Ramos (cell line): ENCODE measurements around the gene SDC4.

ENCODE experiments used
- in situ Hi-C: fragments of 300-500 bp; cut with MboI; formaldehyde crosslinking; loops from one replicate; pipeline ENCODE4 v1.14.3; 2022; ENCODE audit warnings: low sequenced_read_pairs; ENCODE audit not compliant: unreplicated experiment

The SDC4 gene, protein sequence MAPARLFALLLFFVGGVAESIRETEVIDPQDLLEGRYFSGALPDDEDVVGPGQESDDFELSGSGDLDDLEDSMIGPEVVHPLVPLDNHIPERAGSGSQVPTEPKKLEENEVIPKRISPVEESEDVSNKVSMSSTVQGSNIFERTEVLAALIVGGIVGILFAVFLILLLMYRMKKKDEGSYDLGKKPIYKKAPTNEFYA

DNA sequence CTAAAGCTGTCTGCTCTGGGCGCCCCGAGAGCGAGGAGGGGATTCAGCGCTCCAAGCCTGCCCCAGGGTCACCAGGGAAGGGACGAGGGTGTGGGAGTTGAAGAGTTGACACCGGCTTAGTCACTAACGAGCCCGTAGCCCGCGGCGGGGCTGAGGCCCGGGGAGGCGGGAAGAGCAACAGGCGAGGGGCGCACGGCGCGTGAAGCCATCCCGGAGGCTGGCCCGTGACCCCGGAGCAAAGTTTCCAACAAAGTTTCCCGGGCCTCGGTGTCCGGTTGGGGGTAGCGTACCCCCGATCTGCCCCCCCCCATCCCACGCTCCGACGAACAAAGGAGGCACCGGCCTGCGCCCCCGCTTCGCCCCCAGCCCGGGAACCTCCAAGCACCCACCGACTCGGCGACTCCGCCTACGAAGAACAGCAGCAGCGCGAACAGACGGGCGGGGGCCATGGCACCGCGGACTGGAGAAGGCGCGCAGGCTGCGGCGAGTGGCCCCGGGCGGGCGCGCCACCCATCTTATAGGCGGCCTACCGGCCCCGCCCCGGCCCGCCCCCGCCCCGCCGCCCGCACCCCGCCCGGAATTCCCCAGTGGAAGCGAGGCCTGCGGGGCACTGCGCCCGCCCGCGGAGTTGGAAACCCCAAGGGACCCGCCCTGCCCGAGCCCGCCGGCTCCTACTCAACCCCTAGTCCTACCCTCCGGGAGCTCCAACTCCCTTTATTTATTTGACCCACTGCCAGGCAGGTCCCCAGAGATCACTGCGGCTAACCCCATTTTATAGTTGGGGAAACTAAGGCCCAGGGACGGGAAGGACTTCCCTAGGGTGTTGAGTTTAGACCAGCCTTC, at the start of gene SDC4:
Gene SDC4, minus strand, starts transcription at position 489 of the 843 bp plus-strand sequence. Its CDS starts 40 bp downstream, at position 449.
- in situ Hi-C loops, result no loop called here

DNA sequence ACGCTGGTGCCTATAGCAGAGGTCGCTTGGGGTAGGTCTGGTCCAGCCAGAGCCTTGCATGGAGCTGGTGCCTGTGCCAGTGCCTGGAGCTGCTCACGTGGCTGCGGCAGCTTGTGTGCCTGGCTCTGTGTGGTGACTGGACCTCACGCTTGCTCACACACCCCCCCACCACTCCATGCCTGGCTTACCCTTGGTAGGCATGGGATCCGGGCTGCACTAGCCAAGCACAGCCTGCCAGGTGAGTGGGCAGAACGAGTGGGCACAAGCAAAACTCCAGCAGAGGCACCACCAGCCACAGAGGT, 46.8 kb upstream of the SDC4 start:
- in situ Hi-C loops, result no loop called here

DNA sequence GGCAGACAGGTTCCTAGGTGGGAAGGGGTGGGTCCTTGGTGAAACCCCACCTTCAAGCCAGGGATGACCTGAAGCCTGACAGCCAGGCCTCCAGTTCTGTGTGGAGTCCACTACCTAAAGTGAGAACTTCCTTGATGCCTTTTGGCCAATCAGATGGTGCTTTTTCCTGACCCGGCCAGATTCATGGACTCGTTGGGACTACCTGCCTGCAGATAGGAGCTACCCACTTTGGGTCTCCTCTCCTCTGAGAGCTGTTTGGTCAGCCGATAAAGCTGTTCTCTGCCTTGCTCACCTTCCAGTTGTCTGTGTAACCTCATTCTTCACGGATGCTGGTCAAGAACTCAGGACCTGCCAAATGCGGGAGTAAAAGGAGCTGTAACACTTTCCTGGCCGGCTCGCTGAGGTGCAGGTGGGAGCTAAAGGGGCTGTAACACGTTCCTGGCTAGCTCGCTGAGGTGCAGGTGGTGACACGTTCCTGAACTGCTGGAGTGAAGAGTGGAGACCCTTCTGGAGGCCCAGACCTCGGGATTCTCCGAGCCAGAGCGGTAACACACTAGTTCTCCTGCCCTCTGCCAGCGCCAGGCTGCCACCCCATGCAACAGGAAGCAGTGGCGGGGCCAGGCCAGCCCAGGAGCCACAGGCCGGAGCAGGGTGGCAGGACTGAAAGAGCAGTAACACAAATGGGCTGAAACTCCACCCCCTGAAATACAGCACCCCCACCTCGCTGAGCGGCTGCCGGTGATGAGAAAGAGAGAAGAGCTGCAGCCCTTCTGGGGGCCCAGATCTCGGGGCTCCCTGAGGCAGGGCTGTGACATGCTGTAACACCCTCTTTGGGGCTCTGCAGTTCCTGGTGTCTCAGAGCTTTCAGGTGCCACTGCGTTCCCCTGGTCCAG, 46.2 kb upstream of the SDC4 start:
- in situ Hi-C loops, result no loop called here

DNA sequence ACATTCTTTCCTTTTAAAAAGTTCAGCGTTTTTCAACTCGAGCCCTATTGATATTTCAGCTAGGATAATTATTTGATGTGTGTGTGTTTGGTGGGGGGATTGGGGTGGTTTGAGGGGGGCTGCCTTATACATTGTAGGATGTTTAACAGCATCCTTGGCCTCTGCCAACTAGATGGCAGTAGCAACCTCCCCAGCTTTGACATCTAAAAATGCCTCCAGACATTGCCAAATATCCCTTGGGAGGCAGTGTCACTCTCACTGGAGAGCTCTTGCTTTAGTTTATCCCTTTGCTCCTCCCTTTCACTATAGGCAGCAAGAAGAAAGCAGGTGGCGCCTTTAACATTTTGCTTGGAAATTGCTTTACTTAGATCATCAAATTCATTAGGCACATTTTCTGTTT, 44.5 kb upstream of the SDC4 start:
- in situ Hi-C loops, result no loop called here

DNA sequence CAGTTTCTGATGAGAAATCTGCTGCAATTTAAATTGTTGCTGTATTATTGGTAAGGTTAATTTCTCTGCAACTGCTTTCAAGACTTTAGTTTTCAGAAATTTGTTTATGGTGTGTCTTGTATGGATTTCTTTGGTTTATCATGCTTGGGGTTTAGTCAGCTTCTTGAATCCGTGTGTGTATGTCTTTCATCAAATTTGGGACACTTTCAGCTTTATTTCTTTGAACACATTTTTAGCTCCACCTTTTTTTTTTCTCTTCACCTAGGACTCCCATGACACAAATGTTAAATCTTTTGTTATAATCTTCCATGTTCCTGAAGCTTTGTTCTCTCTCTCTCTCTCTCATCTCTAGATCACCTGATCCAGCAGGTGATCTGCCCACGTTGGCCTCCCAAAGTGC, 43.3 kb upstream of the SDC4 start:
- in situ Hi-C loops, result no loop called here

DNA sequence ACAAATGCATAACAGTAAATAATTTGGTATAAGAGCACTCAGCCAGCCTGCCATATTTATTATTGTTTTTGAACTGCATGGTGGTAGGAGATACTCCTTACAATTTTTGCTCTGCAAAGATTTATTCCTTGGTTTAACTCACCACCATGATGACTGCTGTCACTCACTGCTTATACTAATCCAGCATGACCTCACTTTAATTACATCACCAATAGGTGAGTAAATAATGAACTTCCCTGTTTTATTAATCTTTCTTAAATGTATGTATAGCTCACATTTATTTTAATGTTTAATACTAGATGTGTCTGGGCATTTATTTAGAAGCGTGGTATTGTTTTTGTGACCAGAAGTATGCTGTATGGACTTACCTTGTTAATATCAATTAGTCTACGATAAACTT, 42.7 kb upstream of the SDC4 start:
- in situ Hi-C loops, result no loop called here

DNA sequence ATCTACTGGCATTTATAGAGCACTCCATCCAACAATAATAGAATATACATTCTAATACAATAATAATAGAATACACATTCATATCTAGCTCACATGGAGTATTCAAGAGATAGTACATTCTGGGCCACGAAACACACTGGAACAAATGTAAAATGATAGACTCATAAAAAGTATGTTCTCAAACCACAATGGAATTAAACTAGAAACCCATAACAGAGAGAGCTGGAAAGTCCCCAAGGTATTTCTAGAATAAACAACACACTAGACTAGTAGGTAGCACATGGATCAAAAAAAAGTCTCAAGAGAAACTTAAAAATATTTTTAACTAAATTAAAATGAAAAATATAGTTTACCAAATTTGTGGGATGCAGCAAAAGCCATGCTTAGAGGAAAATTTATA, 39.0 kb upstream of the SDC4 start:
- in situ Hi-C loops, result no loop called here

DNA sequence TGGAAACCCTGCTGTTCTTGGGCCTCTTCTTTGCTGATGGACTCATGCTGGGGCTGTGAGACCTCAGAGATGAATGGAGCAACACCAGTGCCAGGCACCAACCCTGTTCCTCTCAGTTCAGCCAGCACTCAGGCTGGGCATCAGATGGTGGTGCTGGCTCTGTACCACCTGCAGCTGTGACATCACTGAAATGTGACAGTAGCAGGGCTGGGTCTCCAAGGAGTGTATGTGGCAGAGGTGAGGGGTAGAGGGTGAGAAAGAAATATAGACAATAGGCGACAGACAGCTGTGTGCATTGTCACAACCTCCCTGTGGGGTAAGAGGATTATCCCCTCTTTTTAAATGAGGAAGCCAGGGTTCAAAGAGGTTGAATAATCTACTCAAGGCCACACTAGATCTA, 30.0 kb upstream of the SDC4 start, which contains the start of gene TP53TG5:
Gene TP53TG5, minus strand, starts transcription at position 135 of the 400 bp plus-strand sequence. Its CDS starts 89 bp downstream, at position 46.
- in situ Hi-C loops, result no loop called here

DNA sequence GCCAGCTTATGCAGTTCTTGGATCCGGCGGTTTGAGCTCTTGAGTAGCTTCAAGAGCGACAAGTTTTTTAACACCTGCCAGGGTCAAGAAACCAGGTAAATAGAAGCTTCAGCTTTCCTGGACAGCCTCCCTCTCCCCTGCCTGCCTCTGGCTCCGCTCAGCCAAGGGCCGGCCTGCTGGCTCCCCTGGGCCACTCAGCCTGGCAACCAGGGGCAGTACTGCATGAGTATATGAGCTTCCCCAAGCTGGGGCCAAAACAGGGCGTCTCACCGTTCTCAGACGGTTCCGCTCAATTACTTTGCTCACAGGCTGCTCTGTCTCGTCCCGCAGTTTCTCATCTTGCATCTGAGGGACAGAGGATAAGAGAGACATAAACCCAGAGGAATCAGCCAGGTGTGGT, 29.0 kb upstream of the SDC4 start:
- in situ Hi-C loops, result no loop called here

DNA sequence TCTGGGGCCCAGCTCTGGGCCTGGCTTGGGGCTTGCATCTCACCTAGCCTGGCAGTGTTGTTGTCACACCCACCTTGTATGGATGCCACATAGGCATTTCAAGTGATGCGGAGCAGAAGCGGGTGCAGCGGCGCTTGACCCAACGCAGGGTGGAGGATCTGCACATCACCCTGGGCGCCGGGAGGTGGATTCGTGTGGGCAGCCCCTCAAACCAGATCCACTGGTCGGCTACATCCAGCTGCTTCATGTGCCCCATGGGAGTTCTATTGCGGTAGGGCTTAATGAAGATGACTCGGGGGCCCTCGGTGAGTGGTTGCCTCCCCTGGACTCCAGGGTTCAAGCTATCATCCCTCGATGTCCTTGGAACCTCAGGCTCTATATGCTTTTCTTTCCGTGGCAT, 26.7 kb upstream of the SDC4 start:
- in situ Hi-C loops, result loop anchor here (5.0 kb wide), 1 partner anchor 62 kb away; no protein-coding TSS in a partner anchor

DNA sequence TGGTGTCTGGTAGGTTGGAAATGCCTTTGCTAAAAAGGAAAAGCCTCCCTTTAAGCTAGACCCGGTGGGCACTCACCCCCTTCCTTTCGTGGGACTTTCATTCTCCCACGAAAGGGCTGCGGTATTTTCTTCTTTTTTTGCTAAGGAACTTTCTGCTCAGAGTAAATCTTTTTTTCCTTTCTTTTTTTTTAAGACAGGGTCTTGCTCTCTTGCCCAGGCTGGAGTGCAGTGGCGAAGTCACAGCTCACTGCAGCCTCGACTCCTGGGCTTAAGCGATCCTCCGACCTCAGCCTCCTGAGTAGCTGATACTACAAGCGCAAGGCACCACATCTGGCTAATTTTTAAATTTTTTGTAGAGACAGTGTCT, 25.9 kb upstream of the SDC4 start:
- in situ Hi-C loops, result loop anchor here (5.0 kb wide), 1 partner anchor 63 kb away; no protein-coding TSS in a partner anchor

DNA sequence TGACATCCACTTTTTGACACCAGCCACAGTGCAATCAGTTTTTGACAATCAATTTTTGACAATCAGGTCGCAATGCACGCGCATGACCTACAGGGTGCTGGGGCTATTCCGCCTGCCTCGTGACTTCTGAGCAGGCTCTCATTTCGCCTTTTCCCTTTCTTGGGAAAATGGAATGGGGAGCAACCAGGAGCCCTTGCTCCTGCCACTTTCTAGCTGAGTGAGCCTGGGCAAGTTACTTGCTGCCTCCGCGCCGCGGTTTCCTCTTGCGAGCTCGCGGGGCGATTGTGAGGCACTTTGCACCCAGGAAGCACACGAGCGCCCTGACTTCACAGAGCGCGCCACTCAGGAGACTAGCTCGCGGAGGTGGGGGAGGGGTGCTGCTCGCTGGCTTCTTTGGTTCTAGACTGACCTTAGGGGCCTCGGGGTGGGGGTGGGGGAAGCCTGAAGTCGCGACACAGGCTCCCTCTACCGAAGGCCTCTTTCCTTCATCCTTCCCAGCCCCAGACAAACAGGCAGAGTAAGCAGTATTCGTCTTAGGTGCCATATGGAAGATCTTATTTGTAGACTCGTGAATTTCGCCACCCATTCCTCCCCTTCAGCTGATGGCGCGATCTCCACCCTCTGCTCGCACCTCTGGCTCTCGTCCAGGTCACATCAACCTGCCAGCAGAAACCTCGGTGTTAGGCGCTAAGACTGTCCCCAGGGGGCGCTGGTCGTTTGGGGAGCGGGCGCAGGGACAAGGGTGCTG, 25.3 kb upstream of the SDC4 start:
- in situ Hi-C loops, result loop anchor here (5.0 kb wide), 1 partner anchor 64 kb away; no protein-coding TSS in a partner anchor

DNA sequence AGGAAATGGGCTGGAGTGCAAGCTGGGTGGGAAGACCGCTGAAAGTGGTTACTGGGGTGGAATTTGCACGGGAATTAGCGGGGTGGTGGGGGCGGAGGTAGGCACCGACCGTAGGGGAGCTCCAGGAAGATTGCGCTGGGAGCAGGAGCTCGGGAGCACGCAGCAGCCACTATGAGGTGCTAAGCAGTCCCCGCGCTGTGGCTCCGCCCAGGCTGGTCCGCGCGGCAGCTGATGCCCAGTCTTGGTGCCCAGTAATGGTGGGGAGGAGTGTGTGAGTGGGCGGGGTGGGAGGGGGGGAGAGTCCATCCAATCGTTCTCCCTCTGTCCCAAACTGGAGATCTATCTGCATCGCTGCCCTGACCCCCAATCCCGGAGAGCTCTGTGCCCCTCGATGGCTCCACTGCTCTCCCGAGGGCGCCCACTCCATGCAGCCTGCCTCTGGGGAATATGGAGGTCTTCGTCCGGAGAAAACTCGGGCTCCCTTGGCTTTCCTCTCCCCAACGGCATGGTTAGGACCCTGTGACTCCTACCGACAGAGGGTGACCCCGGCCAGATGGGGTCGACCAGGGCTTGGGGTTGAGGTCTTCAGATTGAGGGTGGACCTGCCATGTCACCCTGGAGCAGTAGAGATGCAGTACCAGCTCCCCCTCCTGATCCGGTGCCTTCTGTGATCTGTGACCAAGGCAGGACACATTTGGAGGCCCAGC, 24.6 kb upstream of the SDC4 start:
- in situ Hi-C loops, result loop anchor here (5.0 kb wide), 1 partner anchor 65 kb away; no protein-coding TSS in a partner anchor

DNA sequence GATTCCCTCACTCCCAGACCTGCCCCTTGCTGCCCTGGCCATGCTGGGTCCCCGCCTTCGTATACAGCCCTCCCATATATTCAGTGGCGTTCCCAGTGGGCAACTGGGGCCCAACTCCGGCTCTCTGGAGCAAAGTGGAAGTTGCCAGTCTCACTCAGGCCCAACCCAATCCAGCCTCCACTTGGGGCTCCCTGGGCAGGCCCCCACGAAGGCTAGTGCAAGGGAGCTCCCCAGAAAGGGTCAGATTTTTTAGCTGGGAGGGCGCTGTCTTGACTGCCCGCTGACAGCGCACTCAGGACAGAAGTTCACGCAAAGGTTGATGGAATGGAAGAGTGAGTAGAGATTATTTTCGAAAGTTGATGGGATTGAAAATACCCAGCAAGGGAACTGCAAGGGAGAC, 24.0 kb upstream of the SDC4 start:
- in situ Hi-C loops, result loop anchor here (5.0 kb wide), 1 partner anchor 65 kb away; no protein-coding TSS in a partner anchor

DNA sequence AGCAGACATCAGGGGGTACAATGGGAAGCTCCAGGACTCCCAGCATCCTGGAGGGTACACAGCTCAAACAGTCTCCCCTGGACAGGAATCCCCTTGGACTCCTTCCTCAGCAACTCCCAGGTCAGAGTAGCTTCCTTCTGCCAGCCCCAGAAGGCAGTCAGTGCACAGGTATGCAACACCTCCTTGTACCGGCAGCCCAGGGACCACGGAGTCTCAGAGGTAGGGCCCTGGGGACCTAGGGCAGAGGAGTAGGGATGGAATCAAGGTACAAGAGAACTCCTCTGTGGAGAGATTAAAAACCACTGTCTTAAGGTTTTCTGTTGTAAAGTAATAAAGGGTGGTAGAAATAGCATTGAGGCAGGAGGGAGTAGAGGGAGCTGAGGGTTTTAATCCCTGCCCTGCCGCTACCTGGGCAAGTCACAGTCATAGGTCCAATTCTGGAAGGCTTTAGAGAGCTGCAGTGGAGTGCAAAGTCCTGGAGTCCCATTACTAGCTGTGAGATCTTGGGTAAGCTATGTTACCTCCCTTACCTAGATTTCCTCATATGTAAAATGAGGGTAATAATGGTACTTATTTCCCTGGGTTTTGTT, 22.4 kb upstream of the SDC4 start:
- in situ Hi-C loops, result loop anchor here (5.0 kb wide), 1 partner anchor 67 kb away; no protein-coding TSS in a partner anchor

DNA sequence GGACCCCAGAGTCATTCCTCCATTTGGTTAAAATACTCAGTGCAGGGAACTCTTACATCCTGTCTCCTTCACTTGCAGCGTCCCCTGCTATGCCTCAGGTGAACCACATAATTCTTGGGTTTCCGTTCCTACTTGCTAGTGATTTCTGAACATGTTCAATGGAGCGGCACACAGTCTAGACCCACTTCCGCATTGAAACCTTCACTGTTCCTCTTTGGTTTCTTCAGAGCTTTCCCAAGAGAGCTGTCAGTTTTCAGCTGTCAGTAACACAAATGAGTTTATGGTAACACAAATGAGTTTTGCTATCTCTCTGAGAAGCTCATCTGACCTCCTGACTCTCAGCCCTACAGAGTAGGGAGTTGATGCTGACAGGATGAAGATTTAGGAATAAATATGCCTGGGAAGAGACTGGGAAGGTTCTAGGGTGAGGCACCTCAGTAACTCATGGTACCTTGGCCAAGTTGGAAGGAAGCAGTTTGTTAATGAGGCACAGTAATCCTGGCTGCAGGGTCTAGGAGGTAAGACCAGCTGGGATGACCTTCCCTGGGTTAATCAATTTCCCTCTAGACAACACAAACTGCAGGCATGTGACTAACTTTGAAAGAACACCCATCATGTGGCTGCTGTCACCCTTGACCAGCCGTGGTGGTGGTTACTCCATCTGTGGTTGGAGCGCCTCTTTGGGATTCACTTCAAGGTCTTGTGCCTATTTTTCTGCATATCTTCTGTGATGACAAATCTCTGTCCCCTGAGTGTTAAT, 20.2 kb upstream of the SDC4 start:
- in situ Hi-C loops, result no loop called here

DNA sequence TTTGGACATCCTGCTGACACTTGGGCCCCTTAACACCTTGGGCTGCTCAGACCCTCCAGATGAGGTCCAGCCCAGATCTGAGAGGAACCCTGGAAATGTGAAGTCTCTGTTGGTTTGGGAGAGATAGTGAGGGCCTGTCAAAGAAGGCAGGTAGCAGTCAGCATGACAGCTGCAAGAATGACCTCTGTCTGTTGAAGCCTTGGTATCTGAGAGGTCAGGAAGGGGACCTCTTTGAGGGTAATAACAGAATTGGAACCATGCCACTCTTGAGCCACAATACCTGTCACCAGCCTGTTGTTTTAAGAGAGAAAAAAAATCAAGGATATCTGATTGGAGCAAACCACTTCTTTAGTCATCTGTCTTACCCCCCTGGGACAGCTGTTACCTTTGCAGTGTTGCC, 18.9 kb upstream of the SDC4 start:
- in situ Hi-C loops, result no loop called here

DNA sequence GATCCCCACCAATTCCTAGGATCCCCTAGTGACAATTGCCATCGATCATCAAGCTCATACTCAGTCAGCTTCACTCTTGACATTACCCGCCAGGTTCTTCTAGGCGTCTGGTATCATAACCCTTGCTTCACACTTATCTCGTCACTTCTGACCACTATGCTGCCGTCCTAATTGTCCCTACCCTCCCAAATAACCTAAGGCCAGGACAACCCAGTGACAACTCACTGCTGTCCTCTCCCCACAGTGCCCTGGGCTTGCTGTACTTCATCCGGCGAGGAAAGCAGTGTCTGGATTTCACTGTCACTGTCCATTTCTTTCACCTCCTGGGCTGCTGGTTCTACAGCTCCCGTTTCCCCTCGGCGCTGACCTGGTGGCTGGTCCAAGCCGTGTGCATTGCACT, 18.4 kb upstream of the SDC4 start:
- in situ Hi-C loops, result no loop called here
